AG04450 (cell line): Measurements from ENCODE around the gene DENND1B. TPM values are rescaled to one million over a fixed set of nuclear protein-coding genes. Genes with fewer than 3 reads are reported as not detected.
"Not testable (repeated sequence)": the region's sequence is repeated elsewhere in the genome, so short reads cannot be mapped to it uniquely, and the experiment has no call there.

Experiments used
- CTCF ChIA-PET: fragments of 300-600, 350-600 bp; formaldehyde crosslinking; extraction: SDS; loops from one replicate; lab custom pipeline; 2022; ENCODE audit warnings: antibody characterized with exemption, inconsistent platforms; lab: Charles Lee
- POLR2A ChIA-PET: fragments of 350-600 bp; formaldehyde crosslinking; extraction: SDS; loops from one replicate; lab custom pipeline; 2021; ENCODE audit warnings: antibody characterized with exemption, inconsistent platforms; lab: Yijun Ruan, JAX
- DNase-seq: peaks from one replicate; pipeline ENCODE4 v3.0.0-alpha.2; 2011; ENCODE audit warnings: low read depth, low spot score
- H3K27ac ChIP-seq: one replicate; pipeline ENCODE4 v1.5.1; 2012; ENCODE audit warnings: low read depth, low read length, control low read depth
- H3K27me3 ChIP-seq: one replicate; pipeline ENCODE4 v1.6.0; 2012; ENCODE audit warnings: low read length; ENCODE audit not compliant: control insufficient read depth, insufficient read depth
- H3K4me3 ChIP-seq: 2 replicates; pipeline ENCODE4 v1.5.1; 2011; ENCODE audit warnings: mild to moderate bottlenecking, low read depth, low read length, control low read depth
- H3K9me3 ChIP-seq: 2 replicates; pipeline ENCODE4 v1.5.1; 2012; ENCODE audit warnings: low read length; ENCODE audit not compliant: control insufficient read depth, insufficient read depth
- polyA plus RNA-seq: library from polyadenylated mRNA; depleted of rRNA; stranded (reverse); fragments of >200 nt; gene quantifications from 2 replicates; pipeline ENCODE4 v1.2.3, GENCODE V29; 2011
- TF ChIP-seq, protein P1 (sequence below): IDR thresholded peaks from 2 replicates; pipeline ENCODE4 v1.5.1; 2011; ENCODE audit warnings: low read depth, low read length, control low read depth, inconsistent platforms

DENND1B gene
- polyA plus RNA-seq, 1 experiment = 17.7 TPM

DNA sequence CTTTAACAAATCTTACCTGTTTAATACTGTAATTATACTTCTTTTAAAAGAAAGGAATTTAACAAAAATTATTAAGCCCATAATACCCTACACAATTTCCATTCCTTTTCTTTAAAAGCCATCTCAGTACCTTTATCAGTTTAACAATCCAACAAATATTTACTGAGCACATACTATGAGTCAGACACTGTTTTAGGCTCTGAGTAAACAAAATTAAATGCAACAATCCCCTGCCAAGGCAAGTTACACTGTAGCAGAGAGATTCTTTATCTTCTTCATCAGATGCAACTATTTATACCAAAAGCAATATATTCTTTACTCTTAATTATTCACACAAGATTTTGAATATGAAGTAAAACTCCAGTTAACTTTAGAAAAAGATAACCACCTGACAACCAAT lies 12.0 kb downstream of the DENND1B start:
- ChIA-PET CTCF (interaction anchor here (0.6 kb wide), 1 partner anchor 106 kb away, joined by 4 read pairs; no protein-coding TSS in a partner anchor), POLR2A (no interaction called here)

DNA sequence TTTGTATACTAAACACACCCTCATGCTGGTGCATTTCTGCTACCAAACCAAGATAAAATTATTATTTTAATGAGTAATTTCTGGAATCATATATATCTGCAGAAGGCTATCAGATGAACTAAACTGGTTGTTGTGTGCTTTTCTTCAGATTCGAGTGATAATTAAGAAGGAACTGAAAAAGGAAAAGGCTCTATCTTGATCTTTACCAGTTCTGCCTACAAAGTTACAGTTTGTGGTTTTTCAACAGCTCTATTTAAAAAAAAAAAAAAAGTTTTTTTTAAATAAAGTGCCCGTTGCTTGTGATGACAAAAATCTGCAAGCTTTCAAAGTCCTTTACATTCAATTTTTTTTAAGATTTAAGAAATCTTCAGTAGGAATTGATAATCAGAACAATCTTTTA lies 13.6 kb downstream of the DENND1B start:
- Histone ChIP-seq H3K9me3 (no peaks in the 10 kb centered on the region), H3K27me3 (no peaks in the 10 kb centered on the region), H3K4me3 (no peak overlapping the region), H3K27ac (no peak overlapping the region)
- ChIA-PET POLR2A (no interaction called here), CTCF (interaction anchor here (1.1 kb wide), 1 partner anchor 47 kb away, joined by 3 read pairs; no protein-coding TSS in a partner anchor)
- TF ChIP-seq, protein P1, sequence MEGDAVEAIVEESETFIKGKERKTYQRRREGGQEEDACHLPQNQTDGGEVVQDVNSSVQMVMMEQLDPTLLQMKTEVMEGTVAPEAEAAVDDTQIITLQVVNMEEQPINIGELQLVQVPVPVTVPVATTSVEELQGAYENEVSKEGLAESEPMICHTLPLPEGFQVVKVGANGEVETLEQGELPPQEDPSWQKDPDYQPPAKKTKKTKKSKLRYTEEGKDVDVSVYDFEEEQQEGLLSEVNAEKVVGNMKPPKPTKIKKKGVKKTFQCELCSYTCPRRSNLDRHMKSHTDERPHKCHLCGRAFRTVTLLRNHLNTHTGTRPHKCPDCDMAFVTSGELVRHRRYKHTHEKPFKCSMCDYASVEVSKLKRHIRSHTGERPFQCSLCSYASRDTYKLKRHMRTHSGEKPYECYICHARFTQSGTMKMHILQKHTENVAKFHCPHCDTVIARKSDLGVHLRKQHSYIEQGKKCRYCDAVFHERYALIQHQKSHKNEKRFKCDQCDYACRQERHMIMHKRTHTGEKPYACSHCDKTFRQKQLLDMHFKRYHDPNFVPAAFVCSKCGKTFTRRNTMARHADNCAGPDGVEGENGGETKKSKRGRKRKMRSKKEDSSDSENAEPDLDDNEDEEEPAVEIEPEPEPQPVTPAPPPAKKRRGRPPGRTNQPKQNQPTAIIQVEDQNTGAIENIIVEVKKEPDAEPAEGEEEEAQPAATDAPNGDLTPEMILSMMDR = no peak
- DNase-seq = no peak

More for the DNA sequence above, 12.0 kb downstream of the DENND1B start:
- TF ChIP-seq, protein P1 = no peak
- Histone ChIP-seq H3K4me3 (no peak overlapping the region), H3K9me3 (no peaks in the 10 kb centered on the region), H3K27ac (no peak overlapping the region), H3K27me3 (no peaks in the 10 kb centered on the region)
- DNase-seq = no peak

DNA sequence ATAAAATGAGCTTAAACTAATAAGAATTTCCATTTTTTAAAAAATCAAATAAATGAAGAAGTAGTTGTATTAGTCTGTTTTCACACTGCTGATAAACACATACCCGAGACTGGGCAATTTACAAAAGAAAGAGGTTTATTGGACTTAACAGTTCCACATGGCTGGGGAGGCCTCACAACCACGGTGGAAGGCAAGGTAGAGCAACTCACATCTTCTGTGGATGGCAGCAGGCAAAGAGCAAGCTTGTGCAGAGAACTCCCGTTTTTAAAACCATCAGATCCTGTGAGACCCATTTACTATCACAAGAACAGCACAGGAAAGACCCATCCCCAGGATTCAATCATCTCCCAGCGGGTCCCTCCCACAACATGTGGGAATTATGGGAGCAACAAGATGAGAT lies 19.7 kb downstream of the DENND1B start:
- CTCF ChIA-PET, DNase-seq, H3K4me3 ChIP-seq, H3K27ac ChIP-seq, H3K27me3 ChIP-seq, POLR2A ChIA-PET, H3K9me3 ChIP-seq: not testable (repeated sequence)

DNA sequence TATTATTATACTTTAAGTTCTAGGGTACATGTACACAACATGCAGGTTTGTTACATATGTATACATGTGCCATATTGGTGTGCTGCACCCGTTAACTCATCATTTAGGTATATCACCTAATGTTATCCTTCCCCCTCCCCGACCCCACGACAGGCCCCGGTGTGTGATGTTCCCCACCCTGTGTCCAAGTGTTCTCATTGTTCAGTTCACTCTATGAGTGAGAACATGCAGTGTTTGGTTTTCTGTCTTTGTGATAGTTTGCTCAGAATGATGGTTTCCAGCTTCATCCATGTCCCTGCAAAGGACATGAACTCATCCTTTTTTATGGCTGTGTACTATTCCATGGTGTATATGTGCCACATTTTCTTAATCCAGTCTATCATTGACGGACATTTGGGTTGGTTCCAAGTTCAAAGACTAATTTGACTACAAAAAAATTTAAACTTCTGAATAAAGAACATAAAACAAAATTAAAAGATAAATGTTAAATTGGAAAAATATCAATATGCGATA lies 22.6 kb downstream of the DENND1B start:
- DNase-seq, H3K27ac ChIP-seq, H3K9me3 ChIP-seq, H3K4me3 ChIP-seq, POLR2A ChIA-PET, H3K27me3 ChIP-seq: not testable (repeated sequence)
- CTCF ChIA-PET = interaction anchor here (0.6 kb wide), 1 partner anchor 67 kb away, joined by 4 read pairs; no protein-coding TSS in a partner anchor

DNA sequence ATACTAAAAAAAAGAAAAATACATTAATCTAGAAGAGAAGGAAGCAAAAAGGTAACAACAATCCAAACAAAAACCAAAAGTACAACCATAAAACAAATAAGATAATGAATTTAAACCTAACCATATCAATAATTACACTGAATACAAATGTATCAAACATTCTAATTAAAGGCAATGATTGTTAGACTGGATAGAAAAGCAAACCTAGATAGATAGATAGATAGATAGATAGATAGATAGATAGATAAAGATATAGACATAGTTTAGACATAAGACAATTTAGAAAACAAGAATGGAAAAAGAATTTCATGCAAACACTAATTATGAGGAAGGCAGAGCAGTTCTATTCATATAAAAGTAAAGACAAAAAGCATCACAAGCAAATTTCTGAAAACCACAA lies 24.9 kb downstream of the DENND1B start:
- TF ChIP-seq, protein P1 = no peak
- no peak for DNase-seq
- Histone ChIP-seq H3K27me3 (no peaks in the 10 kb centered on the region), H3K9me3 (no peaks in the 10 kb centered on the region), H3K27ac (no peak overlapping the region), H3K4me3 (no peak overlapping the region)
- ChIA-PET POLR2A (no interaction called here), CTCF (interaction anchor here (0.8 to 2.0 kb wide), 2 partner anchors 19 to 119 kb away, joined by 4 to 6 read pairs; no protein-coding TSS in a partner anchor)

DNA sequence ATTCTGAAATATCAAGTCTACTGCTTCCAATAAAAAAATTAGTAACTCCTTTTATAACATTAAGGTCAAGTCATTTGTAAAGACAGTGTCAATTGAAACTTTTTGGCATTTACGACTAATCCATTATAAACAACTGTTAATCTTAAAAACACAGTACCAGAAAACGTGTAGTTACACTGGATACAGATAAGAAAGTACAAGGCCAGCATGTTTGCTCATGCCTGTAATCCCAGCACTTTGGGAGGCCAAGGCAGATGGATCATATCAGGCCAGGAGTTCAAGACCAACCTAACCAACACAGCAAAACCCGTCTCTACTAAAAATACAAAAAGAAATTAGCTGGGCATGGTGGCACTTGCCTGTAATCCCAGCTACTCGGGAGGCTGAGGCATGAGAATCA lies 29.4 kb downstream of the DENND1B start:
- H3K4me3 ChIP-seq = no peak overlapping the region
- POLR2A ChIA-PET = no interaction called here
- H3K27ac ChIP-seq = no peak overlapping the region
- CTCF ChIA-PET = no interaction called here
- no peaks in the 10 kb centered on the region for H3K9me3 ChIP-seq
- no peaks in the 10 kb centered on the region for H3K27me3 ChIP-seq
- DNase-seq = no peak
- TF ChIP-seq, protein P1 = no peak
